K562 (cell line): ENCODE data around the gene CDC14B. TPM values are rescaled to one million over a fixed set of nuclear protein-coding genes. Genes with fewer than 3 reads are reported as not detected.

ENCODE experiments used
- ATAC-seq: fragments of 200-7000 bp; cut with Tn5 transposase; 3 replicates; pipeline ENCODE4 v1.9.1; 2020; ENCODE audit warnings: moderate library complexity
- BruUV-seq: library from RNA; stranded (reverse); fragments of 400-500 nt; replicated peaks from 2 replicates; lab custom pipeline; 2021; lab: Mats Ljungman, UMichigan
- CTCF ChIA-PET: fragments of 300-600 bp; formaldehyde crosslinking; extraction: SDS; loops from one replicate; lab custom pipeline; 2021; ENCODE audit warnings: low intra/inter-chr PET ratio; lab: Yijun Ruan, JAX
- POLR2A ChIA-PET: fragments of 300-600, 350-650 bp; sonication (Branson Sonifier 250); formaldehyde crosslinking; extraction: SDS; loops from one replicate; lab custom pipeline; 2021; ENCODE audit warnings: antibody characterized with exemption, inconsistent platforms; lab: Yijun Ruan, JAX
- DNase-seq, 4 experiments: peaks; one replicate each; pipeline versions ENCODE4 v3.0.0 to v3.0.0-alpha.2; 2011 to 2018; ENCODE audit warnings: low spot score in 3 of 4, mixed read lengths in 3 of 4; ENCODE audit errors: extremely low read depth in 1 of 4
- FAIRE-seq: peaks from 2 replicates; lab custom pipeline; 2011; peaks lifted over from hg19 to GRCh38; lab: Jason Lieb, UNC
- H2AFZ ChIP-seq: 2 replicates; pipeline ENCODE4 v1.6.0; 2011; ENCODE audit warnings: low read depth, low read length, control low read depth, inconsistent platforms
- H3K27ac ChIP-seq: fragments of 200-600 bp; 3 replicates; pipeline ENCODE4 v1.8.0; 2011; ENCODE audit warnings: low read depth, mild to moderate bottlenecking, control low read depth, inconsistent platforms, low read length, moderate library complexity, mixed read lengths; ENCODE audit errors: extremely low read depth
- H3K27me3 ChIP-seq, 2 experiments: fragments of 300-600 bp in 1 of 2; 2 replicates in 1 of 2; 3 replicates in 1 of 2; pipeline versions ENCODE4 v1.6.0 to v1.8.0; 2011; ENCODE audit warnings: inconsistent platforms in 2 of 2, low read length in 2 of 2, mild to moderate bottlenecking in 1 of 2, mixed read lengths in 1 of 2, moderate library complexity in 1 of 2; ENCODE audit not compliant: control insufficient read depth in 2 of 2, insufficient read depth in 2 of 2
- H3K36me3 ChIP-seq: fragments of 300-600 bp; 3 replicates; pipeline ENCODE4 v1.8.0; 2011; ENCODE audit warnings: mild to moderate bottlenecking, low read length, inconsistent platforms; ENCODE audit not compliant: control insufficient read depth, insufficient read depth
- H3K4me1 ChIP-seq, 2 experiments: fragments of 200-600 bp in 1 of 2; replicated peaks in 1 of 2; 2 replicates in 1 of 2; 3 replicates in 1 of 2; pipeline versions ENCODE4 v1.5.1 to v1.8.0; 2011; ENCODE audit warnings: inconsistent platforms in 2 of 2, low read length in 2 of 2, mild to moderate bottlenecking in 1 of 2, mixed read lengths in 1 of 2, moderate library complexity in 1 of 2; ENCODE audit not compliant: control insufficient read depth in 2 of 2, insufficient read depth in 2 of 2
- H3K4me2 ChIP-seq: 2 replicates; pipeline ENCODE4 v1.6.1; 2011; ENCODE audit warnings: low read length, control low read depth, inconsistent platforms, mixed read lengths; ENCODE audit not compliant: insufficient read depth
- H3K4me3 ChIP-seq: fragments of 200-600 bp; sonication (generic), shearing (Covaris generic); 2 replicates; pipeline ENCODE4 v1.5.1; 2016; ENCODE audit warnings: control low read depth, inconsistent platforms
- H3K79me2 ChIP-seq: fragments of 200-600 bp; 3 replicates; pipeline ENCODE4 v1.8.0; 2011; ENCODE audit warnings: low read length, inconsistent platforms; ENCODE audit not compliant: control insufficient read depth, insufficient read depth
- H3K9ac ChIP-seq, 2 experiments: 2 replicates each; pipeline versions ENCODE4 v1.6.0 to v1.6.1; 2011; ENCODE audit warnings: low read depth in 2 of 2, low read length in 2 of 2, control low read depth in 1 of 2, inconsistent platforms in 1 of 2, mild to moderate bottlenecking in 1 of 2, mixed read lengths in 1 of 2; ENCODE audit not compliant: insufficient read depth in 1 of 2
- H3K9me1 ChIP-seq: one replicate; pipeline ENCODE4 v1.6.0; 2011; ENCODE audit warnings: inconsistent platforms, mild to moderate bottlenecking, low read length, moderate library complexity; ENCODE audit not compliant: control insufficient read depth, insufficient read depth
- H3K9me3 ChIP-seq: replicated peaks from 2 replicates; pipeline ENCODE4 v1.5.1; 2011; ENCODE audit warnings: low read depth, low read length, inconsistent platforms; ENCODE audit not compliant: control insufficient read depth, insufficient read depth
- H4K20me1 ChIP-seq: replicated peaks from 2 replicates; pipeline ENCODE4 v1.6.1; 2011; ENCODE audit warnings: low read length, inconsistent platforms, mixed read lengths; ENCODE audit not compliant: control insufficient read depth, insufficient read depth
- DIDO1 ChIP-seq: fragments of 450-650 bp; IDR thresholded peaks from 2 replicates; pipeline ENCODE4 v1.6.1; 2016; ENCODE audit warnings: low read depth, missing biosample characterization, missing genetic modification characterization
- HNRNPL ChIP-seq: fragments of 200-400 bp; formaldehyde crosslinking; IDR thresholded peaks from 2 replicates; pipeline ENCODE4 v1.6.1; 2017; ENCODE audit warnings: low read depth, mild to moderate bottlenecking, low read length
- MXI1 ChIP-seq: IDR thresholded peaks from 2 replicates; pipeline ENCODE4 v1.6.1; 2011; ENCODE audit warnings: low read depth, mild to moderate bottlenecking, improper control_type of control experiment, low read length
- NFYB ChIP-seq: IDR thresholded peaks from 2 replicates; pipeline ENCODE4 v1.6.1; 2011; ENCODE audit warnings: mild to moderate bottlenecking, moderate library complexity; ENCODE audit not compliant: insufficient read length; ENCODE audit errors: extremely low read depth
- RBBP5 ChIP-seq: fragments of 200-600 bp; sonication (generic); IDR thresholded peaks from 2 replicates; pipeline ENCODE4 v1.6.1; 2012; ENCODE audit warnings: borderline replicate concordance, mild to moderate bottlenecking, low read length, control low read depth, inconsistent platforms; ENCODE audit not compliant: insufficient read depth, poor library complexity, severe bottlenecking
- TGIF2 ChIP-seq: sonication (generic); formaldehyde crosslinking; IDR thresholded peaks from 2 replicates; pipeline ENCODE4 v1.8.1; 2022; ENCODE audit warnings: mild to moderate bottlenecking, missing genetic modification reagents, moderate library complexity
- ZBTB49 ChIP-seq: sonication (generic); formaldehyde crosslinking; IDR thresholded peaks from 2 replicates; pipeline ENCODE4 v1.8.0; 2022; ENCODE audit warnings: missing genetic modification reagents, mild to moderate bottlenecking, borderline replicate concordance
- ZNF140 ChIP-seq: fragments of 250-450 bp; sonication (Bioruptor Pico); IDR thresholded peaks from 2 replicates; pipeline ENCODE4 v1.8.0; 2021; ENCODE audit warnings: moderate library complexity, mild to moderate bottlenecking, inconsistent platforms
- WGBS: fragments of 100-300 bp; shearing (Covaris generic); methylation state at CpG from one replicate; pipeline ENCODE4 v1.1.6; 2016; ENCODE audit warnings: low coverage, mixed read lengths; ENCODE audit not compliant: insufficient coverage; ENCODE audit errors: missing lambda C conversion rate; 5-methylcytosine and 5-hydroxymethylcytosine counted together
- in situ Hi-C: fragments of 300-500 bp; cut with MboI; formaldehyde crosslinking; loops from 4 replicates; pipeline ENCODE4 v1.15.0; 2018; ENCODE audit warnings: inconsistent platforms, mixed read lengths
- intact Hi-C: fragments of 100-400 bp; cut with micrococcal nuclease; formaldehyde crosslinking; loops from 2 replicates; pipeline ENCODE4 v1.14.2; 2022
- polyA plus RNA-seq, 8 experiments: library from polyadenylated mRNA; depleted of rRNA in 4 of 8; stranded (reverse) in 5 of 8; unstranded in 3 of 8; fragments of >200 nt; fragmentation: Nextera tagmentation in 2 of 8; fragmentation: Illumina TruSeq in 1 of 8; extraction: Ambion mirVana in 2 of 8; extraction: Trizol in 1 of 8; gene quantifications; 2 replicates each; pipeline versions ENCODE4 v1.2.1 to v1.2.3, GENCODE V29; 2011 to 2014; ENCODE audit warnings: inconsistent platforms in 1 of 8, missing spikeins in 1 of 8
- total RNA-seq, 7 experiments: library from RNA; depleted of rRNA in 6 of 7; stranded (reverse); fragments of >200 nt in 6 of 7; fragmentation: Illumina TruSeq in 2 of 7; extraction: Trizol in 2 of 7; gene quantifications; 2 replicates each; pipeline versions ENCODE4 v1.2.1 to v1.2.3, GENCODE V29; 2011 to 2021; ENCODE audit warnings: low replicate concordance in 1 of 7

The CDC14B gene
- total and polyA plus RNA-seq, 9 of the 15 experiments (the other 6 are each of a cell fraction or from before 2014, with no cell fraction given) = 1.4 to 6.0 (median 3.8) TPM

GRCh38 chr9:96492993-96493531 lies 126.6 kb downstream of the CDC14B start (continued):
- TF ChIP-seq RBBP5 (no peak), HNRNPL (no peak), TGIF2 (CRISPR knock-in tag) (no peak), MXI1 (no peak), DIDO1 (tag) (no peak)

DNA sequence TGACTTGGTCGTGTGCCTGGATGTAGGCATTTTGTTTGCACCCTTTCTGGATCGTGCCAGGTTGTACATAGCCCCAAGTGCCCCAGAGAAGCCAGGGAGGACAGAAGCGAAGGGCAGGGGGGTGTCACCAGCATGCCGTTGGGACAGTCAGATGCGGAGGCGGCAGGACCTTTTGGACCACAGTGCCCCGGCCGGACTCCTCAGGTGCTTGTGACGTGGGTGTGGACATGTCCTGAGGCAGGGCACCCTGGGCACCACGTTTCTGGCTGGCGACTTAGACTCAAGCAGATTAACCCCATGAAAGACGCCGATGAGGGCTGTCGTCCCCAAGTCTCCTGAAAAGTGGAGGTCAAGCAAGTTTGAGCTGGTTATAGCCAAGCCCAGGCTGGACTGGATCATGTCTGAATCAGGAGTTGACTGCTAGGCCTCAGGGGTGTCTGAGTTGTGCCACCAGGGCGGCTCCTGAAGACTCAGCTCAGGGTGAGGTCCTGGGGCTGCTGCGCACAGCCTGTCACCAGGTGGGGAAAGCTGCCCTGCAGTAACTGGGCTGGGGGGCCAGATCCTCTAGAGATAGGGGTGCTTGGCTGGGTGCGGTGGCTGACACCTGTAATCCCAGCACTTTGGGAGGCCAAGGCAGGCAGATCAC lies 127.6 kb downstream of the CDC14B start:
- no peak for TF ChIP-seq NFYB
- no peak for TF ChIP-seq ZBTB49 (CRISPR knock-in tag)
- TF ChIP-seq ZNF140 = no peak
- intact Hi-C loops (no loop called here), in situ Hi-C loops (no loop called here)
- ChIA-PET CTCF (no interaction called here), POLR2A (interaction anchor here (0.7 kb wide), 1 partner anchor 21 kb away, joined by 3 read pairs; no protein-coding TSS in a partner anchor)
- ATAC-seq (no peak), DNase-seq (no peak), FAIRE-seq (no peak)
- H4K20me1 ChIP-seq = no peaks in the 10 kb centered on the region
- no peaks in the 10 kb centered on the region for H3K9me1 ChIP-seq
- 0 out of 4 replicates have a peak overlapping the region, but pooled peaks of 1 of the 2 experiments have one; percentile 20 for H3K9ac ChIP-seq
- H3K4me2 ChIP-seq = no peak overlapping the region
- WGBS = 50% methylated on average over 17 of the region's 17 CpGs
- no peak overlapping the region for H2AFZ ChIP-seq
- no peaks in the 10 kb centered on the region for H3K79me2 ChIP-seq
- no peaks in the 10 kb centered on the region for H3K9me3 ChIP-seq
- no peak overlapping the region for H3K27ac ChIP-seq
- peaks cover 5 to 45% of the 10 kb centered on the region in 2 experiments; a peak in 4 of 5 replicates for H3K27me3 ChIP-seq
- peaks cover 0 to 11% of the 10 kb centered on the region in 2 experiments; a peak in 1 of 5 replicates for H3K4me1 ChIP-seq
- BruUV-seq = no TSS peak
- H3K36me3 ChIP-seq = no peaks in the 10 kb centered on the region
- no peak overlapping the region for H3K4me3 ChIP-seq
